LNCAP (cell line): ENCODE results near the gene PDGFA.

Experiments used
- CTCF ChIP-seq: fragments of 450-650 bp; IDR thresholded peaks from 2 replicates; pipeline ENCODE4 v1.5.1; 2017; ENCODE audit warnings: mild to moderate bottlenecking

PDGFA gene

DNA sequence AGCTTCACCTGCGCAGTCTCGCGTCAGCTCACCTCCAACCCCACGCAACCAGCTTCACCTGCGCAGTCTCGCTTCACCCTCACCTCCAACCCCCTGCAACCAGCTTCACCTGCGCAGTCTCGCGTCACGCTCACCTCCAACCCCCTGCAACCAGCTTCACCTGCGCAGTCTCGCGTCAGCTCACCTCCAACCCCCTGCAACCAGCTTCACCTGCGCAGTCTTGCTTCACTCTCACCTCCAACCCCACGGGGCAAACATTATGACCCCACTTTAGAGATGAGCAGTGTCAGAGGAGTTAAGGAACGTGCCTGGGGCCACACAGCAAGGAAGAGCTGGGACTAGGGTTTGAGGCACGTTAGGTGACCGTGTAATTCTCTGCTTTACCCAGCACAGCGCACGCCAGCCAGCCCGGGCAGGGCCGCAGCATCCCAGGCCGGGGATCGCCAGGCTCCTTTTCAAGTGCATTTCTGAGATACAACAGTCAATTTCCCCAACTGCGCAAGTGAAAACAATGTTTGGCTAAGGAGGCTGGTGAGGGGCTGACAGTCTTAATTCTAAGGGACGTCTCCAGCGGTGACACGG, 22.6 kb upstream of the PDGFA start:
- TF ChIP-seq CTCF = no peak

GRCh38 chr7:541661-542060, 22.0 kb upstream of the PDGFA start:
- TF ChIP-seq CTCF = no peak

- no peak for TF ChIP-seq CTCF
Observed at GRCh38 chr7:540997-541396, 21.4 kb upstream of the PDGFA start.

DNA sequence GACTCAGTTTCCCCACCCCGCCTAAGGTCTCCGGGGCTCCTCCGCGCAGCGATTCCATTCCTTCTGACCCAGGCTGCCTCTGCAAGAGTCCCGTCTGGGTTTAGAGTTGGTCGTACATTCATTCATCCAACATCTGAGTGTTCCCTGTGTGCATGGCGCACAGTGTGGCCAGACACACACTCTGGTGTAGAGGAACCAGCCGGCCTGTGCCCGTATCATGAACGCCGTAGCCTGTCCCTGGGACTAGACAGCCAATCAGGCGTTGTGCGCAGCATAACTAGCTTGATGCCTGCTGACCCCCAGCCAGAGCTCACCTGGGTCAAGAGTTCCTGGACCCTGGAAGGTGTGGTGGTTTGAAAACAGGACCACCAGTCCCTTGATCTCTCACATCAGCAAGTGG, 20.9 kb upstream of the PDGFA start:
- TF ChIP-seq CTCF = no peak

DNA sequence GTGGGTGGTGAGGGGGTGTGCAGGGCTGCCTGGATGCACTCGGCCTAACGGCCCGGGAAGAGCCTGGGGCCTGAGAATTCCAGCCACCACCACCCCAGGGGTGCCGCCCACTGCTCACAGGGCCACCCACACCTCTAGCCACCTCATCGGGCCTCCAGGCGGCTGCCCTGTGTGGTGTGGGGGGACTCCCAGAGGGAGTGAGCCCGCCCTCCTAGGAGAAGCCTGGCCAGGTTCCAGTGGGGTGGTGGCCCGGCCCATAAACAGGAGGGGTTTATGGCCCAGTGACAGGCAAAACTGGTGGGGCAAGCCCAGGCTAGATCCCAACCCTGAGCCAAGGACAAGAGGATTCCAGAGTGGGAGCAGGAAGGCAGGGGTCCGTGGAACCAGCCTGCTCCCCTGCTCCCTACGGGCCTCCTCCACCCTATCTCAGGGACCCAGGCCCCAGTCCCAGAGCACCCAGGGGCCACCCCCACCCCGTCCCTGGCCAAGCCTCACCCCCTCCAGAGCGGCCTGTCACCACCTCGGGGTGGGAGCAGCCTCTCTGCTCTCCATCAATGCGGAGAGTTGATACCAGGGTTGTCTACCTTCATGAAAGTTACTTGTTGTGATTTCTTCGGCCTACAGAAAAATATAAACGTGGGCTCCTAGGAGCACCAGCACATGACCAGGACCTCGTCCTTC, 20.2 kb upstream of the PDGFA start:
- no peak for TF ChIP-seq CTCF

DNA sequence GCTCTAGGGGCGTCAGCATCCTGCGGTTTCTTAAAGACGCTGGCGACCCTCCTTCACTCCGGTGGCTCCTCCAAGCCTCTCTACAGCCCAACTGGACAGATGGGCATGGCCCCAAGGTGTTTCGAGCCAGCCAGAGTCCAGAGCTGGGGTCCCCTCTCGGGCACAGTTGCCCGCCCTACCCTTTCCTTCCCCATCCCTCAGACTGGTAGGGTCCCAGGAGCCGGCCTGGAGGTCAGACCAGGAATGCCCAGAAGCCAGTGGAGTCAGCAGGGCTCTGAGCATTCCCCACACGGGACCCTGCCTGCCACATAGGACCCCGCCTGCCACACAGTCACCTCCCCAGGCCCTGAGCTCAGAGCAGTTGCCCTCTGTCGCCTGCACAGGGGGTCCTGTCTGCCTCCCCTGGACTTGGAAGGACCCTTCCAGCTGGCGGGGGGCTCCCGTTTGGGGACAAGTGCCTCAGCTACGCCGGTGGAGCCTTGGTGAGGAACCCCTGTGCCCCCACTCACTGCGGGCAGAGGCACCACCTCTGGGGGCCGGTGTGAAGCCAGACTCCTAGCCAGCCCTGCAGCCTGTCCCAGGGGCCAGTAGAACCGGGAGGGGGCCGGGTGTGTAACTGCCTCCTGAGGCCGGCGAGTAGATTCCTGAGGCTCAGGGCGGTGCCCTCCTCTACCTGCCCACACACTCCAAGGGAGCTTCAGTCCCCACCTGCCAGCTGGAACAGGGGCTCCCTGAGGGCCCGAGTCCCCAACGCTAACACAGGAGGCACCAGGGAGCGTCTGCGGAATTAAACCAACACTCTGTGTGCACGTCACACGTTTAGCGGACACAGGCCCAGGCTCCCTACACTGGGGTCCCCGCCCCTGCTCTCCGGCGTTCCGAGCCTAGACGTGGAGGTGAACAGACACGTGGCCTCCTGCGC, 19.4 kb upstream of the PDGFA start:
- TF ChIP-seq CTCF = no peak

- no peak for TF ChIP-seq CTCF
Observed at GRCh38 chr7:537911-538634, 18.4 kb upstream of the PDGFA start.
